Peyer's patch (tissue), 4 donors: ENCODE measurements around the gene GSC2.

Source experiments
- POLR2A ChIP-seq, 2 donors: fragments of 450-650 bp; IDR thresholded peaks; one replicate each; pipeline ENCODE4 v1.5.1; 2017; ENCODE audit warnings: antibody characterized with exemption in 2 of 2, mild to moderate bottlenecking in 2 of 2, moderate library complexity in 2 of 2
- TF ChIP-seq, protein P1 (sequence below), 6 experiments: fragments of 450-650 bp in 4 of 6; fragments of 200-600 bp in 2 of 6; sonication (generic) in 1 of 6; IDR thresholded peaks; one replicate each; pipeline ENCODE4 v1.5.1; 2017 to 2019; ENCODE audit warnings: antibody characterized with exemption in 6 of 6, mild to moderate bottlenecking in 3 of 6, moderate library complexity in 1 of 6

GRCh38 chr22:19114984-19115552 lies 35.0 kb downstream of the GSC2 start:
- TF ChIP-seq, protein P1, sequence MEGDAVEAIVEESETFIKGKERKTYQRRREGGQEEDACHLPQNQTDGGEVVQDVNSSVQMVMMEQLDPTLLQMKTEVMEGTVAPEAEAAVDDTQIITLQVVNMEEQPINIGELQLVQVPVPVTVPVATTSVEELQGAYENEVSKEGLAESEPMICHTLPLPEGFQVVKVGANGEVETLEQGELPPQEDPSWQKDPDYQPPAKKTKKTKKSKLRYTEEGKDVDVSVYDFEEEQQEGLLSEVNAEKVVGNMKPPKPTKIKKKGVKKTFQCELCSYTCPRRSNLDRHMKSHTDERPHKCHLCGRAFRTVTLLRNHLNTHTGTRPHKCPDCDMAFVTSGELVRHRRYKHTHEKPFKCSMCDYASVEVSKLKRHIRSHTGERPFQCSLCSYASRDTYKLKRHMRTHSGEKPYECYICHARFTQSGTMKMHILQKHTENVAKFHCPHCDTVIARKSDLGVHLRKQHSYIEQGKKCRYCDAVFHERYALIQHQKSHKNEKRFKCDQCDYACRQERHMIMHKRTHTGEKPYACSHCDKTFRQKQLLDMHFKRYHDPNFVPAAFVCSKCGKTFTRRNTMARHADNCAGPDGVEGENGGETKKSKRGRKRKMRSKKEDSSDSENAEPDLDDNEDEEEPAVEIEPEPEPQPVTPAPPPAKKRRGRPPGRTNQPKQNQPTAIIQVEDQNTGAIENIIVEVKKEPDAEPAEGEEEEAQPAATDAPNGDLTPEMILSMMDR (IDR thresholded peaks at IDR 0.05) = no peak
- TF ChIP-seq POLR2A (IDR thresholded peaks at IDR 0.05) = no peak
